Epithelial cell of proximal tubule (primary cell): Measurements from ENCODE around the gene TMTC1. TPM values are rescaled to one million over a fixed set of nuclear protein-coding genes. Genes with fewer than 3 reads are reported as not detected.

Experiments
- DNase-seq: peaks from one replicate; pipeline ENCODE4 v3.0.0-alpha.2; 2011; ENCODE audit warnings: low read depth
- H3K4me3 ChIP-seq: 2 replicates; pipeline ENCODE4 v1.5.1; 2011; ENCODE audit warnings: low read depth, mild to moderate bottlenecking, low read length
- total RNA-seq: library from RNA; depleted of rRNA; stranded (reverse); fragments of >200 nt; gene quantifications from 2 replicates; pipeline ENCODE4 v1.2.3, GENCODE V29; 2015
- TF ChIP-seq, protein P1 (sequence below): conservative IDR thresholded peaks from 2 replicates; pipeline ENCODE4 v1.5.1; 2012; ENCODE audit warnings: low read depth, mild to moderate bottlenecking, low read length

TMTC1 gene
- total RNA-seq, 1 donor from 2014 or later: 0.40 TPM

DNA sequence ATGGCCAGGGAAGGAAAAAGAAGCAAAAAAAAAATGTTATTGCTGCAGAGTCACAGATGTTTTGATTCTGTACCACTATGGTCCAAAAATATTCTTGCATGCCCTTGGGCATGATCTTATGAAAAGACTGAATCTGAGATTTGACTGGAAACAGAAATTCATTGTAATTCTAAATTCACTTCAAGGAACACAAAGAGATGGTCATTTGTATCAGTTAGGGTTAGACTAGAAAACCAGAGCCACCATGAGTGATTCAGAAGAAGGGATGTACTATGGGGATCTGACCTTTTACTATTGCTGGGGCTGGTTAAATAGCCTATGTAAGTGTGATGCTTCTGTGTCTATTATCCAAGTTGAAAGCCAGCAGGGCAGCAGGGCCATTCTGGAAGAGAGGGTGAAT is 5.2 kb downstream of the TMTC1 start:
- TF ChIP-seq, protein P1, sequence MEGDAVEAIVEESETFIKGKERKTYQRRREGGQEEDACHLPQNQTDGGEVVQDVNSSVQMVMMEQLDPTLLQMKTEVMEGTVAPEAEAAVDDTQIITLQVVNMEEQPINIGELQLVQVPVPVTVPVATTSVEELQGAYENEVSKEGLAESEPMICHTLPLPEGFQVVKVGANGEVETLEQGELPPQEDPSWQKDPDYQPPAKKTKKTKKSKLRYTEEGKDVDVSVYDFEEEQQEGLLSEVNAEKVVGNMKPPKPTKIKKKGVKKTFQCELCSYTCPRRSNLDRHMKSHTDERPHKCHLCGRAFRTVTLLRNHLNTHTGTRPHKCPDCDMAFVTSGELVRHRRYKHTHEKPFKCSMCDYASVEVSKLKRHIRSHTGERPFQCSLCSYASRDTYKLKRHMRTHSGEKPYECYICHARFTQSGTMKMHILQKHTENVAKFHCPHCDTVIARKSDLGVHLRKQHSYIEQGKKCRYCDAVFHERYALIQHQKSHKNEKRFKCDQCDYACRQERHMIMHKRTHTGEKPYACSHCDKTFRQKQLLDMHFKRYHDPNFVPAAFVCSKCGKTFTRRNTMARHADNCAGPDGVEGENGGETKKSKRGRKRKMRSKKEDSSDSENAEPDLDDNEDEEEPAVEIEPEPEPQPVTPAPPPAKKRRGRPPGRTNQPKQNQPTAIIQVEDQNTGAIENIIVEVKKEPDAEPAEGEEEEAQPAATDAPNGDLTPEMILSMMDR: no peak
- no peak overlapping the region for H3K4me3 ChIP-seq
- no peak for DNase-seq

- H3K4me3 ChIP-seq: no peak overlapping the region
- TF ChIP-seq, protein P1: no peak
- DNase-seq: no peak
Measured at GRCh38 chr12:29773076-29773475, 10.7 kb downstream of the TMTC1 start.

DNA sequence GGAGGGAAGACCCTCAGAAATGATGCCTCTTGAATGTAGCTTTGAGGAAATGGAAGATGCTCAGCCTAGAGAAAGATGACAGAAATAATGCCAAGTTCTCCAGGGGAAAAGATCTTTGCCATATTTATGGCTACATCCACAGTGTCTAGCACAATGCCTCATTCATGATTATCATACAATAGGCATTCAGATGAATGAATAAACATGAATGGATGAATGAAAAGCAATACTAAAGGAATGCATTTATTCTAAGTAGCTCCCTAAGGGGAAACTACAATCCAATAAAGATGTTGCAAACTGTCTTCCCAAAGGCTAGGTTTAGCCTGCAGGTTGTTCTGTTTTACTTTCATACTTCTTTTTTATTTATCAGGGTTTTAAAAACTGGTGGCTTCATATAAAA is 12.0 kb downstream of the TMTC1 start:
- H3K4me3 ChIP-seq: no peak overlapping the region
- TF ChIP-seq, protein P1: no peak
- no peak for DNase-seq

DNA sequence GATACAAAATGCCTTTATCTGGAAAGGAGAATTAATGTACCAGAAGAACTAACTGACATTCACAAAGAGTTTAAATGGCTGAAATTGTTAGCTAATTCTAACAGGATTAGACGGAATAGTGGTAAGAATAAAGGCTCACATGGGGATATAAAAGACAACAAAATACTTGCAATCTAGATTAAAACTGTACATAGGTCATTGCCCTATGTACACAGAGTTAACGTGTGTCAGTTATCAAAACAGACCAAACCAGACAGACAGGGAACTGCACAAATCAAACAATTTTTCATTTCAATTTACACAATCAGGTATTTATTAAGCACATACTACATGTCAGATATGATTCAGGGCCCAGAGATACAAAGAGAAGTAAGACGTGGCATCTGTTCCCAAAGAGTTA is 12.6 kb downstream of the TMTC1 start:
- no peak overlapping the region for H3K4me3 ChIP-seq
- TF ChIP-seq, protein P1: no peak
- no peak for DNase-seq

DNA sequence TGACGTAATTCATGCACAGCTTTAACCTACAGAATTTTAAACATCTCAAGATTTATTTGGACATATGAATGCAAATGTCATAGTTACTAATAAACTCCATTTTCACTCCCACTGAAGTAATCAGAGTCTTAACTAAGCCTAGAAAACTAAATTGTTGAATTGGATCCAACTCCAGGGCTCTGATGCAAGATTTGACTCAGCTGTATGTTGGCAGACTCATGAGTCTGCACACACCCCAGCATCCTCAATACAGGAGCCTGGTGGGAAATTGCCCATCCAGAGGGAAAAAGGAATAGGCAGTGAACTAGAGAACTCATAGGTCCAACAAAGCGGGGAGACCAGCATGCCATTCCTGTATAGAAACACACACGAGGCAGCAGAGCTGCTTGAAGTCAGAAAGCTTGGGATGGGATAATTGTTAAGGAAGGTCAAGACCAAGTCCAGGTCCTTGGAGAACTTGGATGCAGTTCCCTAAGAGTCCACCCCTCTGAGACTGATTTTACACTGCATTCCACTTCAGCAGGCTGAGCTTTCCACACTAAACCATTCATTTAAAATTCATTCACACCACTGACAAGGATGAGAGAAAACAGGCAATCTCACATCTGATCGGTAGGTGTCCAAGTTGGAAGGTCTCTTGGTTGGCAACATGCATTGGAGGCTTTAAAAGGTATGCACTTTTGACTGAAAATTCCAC is 14.4 kb downstream of the TMTC1 start:
- no peak for DNase-seq

DNA sequence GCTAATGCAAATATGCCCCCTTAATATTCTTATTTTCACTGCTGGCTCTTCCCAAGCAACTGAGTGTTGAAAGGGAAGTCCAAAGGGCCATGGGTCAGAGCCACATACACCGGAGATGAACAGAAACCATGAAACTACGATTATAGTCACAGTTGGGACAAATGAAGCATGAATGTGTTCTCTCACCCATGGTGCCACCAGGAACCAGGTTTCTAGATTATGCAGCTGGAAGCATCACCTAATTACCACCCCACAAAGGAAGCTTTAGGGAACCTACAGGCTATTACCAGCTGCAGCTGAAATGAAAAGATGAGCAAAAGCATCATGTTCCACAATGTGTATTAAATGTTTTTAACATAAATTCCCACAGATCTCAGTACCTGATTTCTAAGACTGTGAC is 15.4 kb downstream of the TMTC1 start:
- no peak overlapping the region for H3K4me3 ChIP-seq
- TF ChIP-seq, protein P1: no peak
- no peak for DNase-seq

More for the DNA sequence above, 14.4 kb downstream of the TMTC1 start:
- TF ChIP-seq, protein P1: no peak
- H3K4me3 ChIP-seq: no peak overlapping the region

DNA sequence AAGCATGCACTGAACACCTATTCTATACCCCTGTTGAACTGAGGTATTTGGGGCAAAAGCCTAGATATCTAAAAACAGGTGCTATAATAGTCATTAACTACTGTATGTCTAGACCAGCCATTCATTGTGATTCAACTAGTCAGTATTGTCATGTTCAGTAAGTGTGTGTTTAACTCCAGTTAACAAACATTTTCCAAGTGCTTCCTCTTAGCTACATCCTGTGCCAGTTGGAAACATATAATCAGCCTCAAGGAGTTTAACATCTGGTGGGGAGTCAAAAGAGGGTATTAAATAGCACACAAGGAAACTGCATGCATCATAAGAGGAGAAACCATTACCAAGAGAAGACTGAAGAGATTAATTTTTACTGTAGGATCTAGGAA is 20.4 kb downstream of the TMTC1 start:
- TF ChIP-seq, protein P1: no peak
- H3K4me3 ChIP-seq: no peak overlapping the region
- no peak for DNase-seq
